Testis (tissue), 2 donors: ENCODE data around the gene CA12.

Experiments used
- POLR2A ChIP-seq: fragments of 450-650 bp; IDR thresholded peaks from one replicate; pipeline ENCODE4 v1.6.1; 2017; ENCODE audit warnings: antibody characterized with exemption, mild to moderate bottlenecking, moderate library complexity
- TF ChIP-seq, protein P1 (sequence below), 3 experiments: fragments of 450-650 bp in 2 of 3; fragments of 200-600 bp in 1 of 3; sonication (generic) in 1 of 3; IDR thresholded peaks; one replicate each; pipeline ENCODE4 v1.5.1; 2016 to 2019; ENCODE audit warnings: antibody characterized with exemption in 3 of 3, mild to moderate bottlenecking in 2 of 3, moderate library complexity in 1 of 3

DNA sequence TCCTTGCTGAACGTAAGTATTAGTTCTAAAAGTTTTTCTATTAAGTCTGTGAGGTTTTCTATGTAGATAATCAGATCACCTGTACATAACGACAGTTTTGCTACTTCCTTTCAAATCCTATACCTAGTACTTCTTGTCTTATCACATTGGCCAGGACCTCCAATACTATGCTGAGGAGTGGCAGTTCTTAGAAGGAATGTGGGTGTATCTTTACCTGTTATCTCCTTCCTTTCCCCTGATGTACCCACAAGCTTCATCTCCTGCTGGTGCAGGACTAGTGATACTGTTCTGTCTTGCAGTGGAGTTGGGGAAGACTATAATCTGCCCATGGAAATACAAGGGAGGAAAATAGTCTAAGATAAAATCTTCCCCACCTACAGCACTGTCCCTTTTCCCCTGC is 16.8 kb upstream of the CA12 start:
- TF ChIP-seq POLR2A, result no peak
- TF ChIP-seq, protein P1, sequence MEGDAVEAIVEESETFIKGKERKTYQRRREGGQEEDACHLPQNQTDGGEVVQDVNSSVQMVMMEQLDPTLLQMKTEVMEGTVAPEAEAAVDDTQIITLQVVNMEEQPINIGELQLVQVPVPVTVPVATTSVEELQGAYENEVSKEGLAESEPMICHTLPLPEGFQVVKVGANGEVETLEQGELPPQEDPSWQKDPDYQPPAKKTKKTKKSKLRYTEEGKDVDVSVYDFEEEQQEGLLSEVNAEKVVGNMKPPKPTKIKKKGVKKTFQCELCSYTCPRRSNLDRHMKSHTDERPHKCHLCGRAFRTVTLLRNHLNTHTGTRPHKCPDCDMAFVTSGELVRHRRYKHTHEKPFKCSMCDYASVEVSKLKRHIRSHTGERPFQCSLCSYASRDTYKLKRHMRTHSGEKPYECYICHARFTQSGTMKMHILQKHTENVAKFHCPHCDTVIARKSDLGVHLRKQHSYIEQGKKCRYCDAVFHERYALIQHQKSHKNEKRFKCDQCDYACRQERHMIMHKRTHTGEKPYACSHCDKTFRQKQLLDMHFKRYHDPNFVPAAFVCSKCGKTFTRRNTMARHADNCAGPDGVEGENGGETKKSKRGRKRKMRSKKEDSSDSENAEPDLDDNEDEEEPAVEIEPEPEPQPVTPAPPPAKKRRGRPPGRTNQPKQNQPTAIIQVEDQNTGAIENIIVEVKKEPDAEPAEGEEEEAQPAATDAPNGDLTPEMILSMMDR (IDR thresholded peaks at IDR 0.05), result no peak
